ENCODE results near the gene HOXA13. TPM values are rescaled to one million over a fixed set of nuclear protein-coding genes. Genes with fewer than 3 reads are reported as not detected.

The HOXA13 gene
- total RNA-seq, 3 donors from 2014 or later: 0.16 to 0.33 TPM; not detected in 1

DNA sequence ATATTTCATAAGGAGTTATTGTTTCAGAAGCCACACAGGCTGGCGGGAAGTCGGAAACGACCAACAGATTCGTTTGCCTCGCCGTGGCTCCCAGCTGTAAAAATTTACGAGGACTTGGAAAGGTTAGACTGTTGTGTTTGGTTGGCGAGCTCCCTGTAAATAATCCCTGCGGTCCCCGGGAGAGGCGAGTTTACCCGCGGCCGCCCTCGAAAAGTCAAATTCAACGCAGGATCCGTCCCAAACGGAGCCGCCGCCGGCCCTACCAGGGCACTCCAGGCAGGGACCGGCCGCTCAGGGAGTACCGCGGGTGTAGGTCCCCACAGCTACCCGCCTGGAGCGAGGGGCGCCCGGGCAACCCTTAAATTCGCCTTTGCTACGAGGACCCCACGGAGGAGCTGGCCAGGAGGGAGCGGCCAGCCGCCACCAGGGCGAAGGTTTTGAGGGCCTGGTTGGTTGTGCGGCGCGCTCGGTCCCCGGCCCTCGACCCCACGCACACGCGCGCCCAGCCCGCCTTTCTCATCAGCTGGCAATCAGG, 33.8 kb downstream of the HOXA13 start:
- Histone ChIP-seq H3K4me3 (peak overlapping the region; percentile 65 to 80 (median 65)), H3K27me3 (peaks cover 3 to 67% of the 10 kb centered on the region in 2 donors), H3K36me3 (no peaks in the 10 kb centered on the region), H3K27ac (peak overlapping the region; percentile 81 to 89), H3K9me3 (no peaks in the 10 kb centered on the region), H3K4me1 (no peaks in the 10 kb centered on the region)
- DNase-seq (ENCODE audit: low spot score in 2 of 2): no peak
- TF ChIP-seq POLR2AphosphoS5 (IDR thresholded peaks at IDR 0.05): no peak
- TF ChIP-seq, protein P1, sequence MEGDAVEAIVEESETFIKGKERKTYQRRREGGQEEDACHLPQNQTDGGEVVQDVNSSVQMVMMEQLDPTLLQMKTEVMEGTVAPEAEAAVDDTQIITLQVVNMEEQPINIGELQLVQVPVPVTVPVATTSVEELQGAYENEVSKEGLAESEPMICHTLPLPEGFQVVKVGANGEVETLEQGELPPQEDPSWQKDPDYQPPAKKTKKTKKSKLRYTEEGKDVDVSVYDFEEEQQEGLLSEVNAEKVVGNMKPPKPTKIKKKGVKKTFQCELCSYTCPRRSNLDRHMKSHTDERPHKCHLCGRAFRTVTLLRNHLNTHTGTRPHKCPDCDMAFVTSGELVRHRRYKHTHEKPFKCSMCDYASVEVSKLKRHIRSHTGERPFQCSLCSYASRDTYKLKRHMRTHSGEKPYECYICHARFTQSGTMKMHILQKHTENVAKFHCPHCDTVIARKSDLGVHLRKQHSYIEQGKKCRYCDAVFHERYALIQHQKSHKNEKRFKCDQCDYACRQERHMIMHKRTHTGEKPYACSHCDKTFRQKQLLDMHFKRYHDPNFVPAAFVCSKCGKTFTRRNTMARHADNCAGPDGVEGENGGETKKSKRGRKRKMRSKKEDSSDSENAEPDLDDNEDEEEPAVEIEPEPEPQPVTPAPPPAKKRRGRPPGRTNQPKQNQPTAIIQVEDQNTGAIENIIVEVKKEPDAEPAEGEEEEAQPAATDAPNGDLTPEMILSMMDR (IDR thresholded peaks at IDR 0.05): no peak
- no peak for TF ChIP-seq POLR2A (IDR thresholded peaks at IDR 0.05)
- intact Hi-C loops (cut with DNase I; ENCODE audit: low total_unique reads): no loop called here

DNA sequence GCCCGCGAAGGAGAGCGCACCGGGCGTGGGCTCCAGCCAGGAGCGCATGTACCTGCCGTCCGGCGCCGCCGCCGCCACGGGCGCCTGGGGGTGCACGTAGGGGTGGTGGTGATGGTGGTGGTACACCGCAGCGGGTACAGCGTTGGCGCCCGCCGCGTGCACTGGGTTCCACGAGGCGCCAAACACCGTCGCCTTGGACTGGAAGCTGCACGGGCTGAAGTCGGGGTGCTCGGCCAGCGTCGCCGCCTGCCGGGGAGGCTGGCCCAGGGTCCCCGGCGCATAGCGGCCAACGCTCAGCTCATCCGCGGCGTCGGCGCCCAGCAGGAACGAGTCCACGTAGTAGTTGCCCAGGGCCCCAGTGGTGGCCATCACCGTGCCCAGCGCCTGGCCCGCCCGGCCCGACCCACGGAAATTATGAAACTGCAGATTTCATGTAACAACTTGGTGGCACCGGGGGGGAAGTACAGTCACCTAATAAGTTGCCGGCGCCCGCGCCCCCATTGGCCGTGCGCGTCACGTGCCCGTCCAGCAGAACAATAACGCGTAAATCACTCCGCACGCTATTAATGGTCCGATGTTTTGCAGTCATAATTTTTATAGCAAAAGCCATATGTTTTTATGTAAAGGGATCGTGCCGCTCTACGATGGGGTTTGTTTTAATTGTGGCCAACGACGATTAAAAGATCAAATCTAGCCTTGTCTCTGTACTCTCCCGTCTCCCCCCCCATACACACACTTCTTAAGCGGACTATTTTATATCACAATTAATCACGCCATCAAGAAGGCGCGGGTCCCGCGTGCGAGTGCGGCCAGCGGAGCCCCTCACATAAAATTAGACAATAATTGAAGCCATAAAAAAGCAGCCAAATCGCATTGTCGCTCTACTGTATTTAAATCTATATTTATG, 34.5 kb downstream of the HOXA13 start, which contains the start of gene HOXA9:
HOXA9 (minus strand) TSS at position 449 of the 907 bp plus-strand sequence; CDS start at position 369, 80 bp downstream.
- peak within 1 kb of the TSS; percentile 81 to 89 for H3K27ac ChIP-seq

DNA sequence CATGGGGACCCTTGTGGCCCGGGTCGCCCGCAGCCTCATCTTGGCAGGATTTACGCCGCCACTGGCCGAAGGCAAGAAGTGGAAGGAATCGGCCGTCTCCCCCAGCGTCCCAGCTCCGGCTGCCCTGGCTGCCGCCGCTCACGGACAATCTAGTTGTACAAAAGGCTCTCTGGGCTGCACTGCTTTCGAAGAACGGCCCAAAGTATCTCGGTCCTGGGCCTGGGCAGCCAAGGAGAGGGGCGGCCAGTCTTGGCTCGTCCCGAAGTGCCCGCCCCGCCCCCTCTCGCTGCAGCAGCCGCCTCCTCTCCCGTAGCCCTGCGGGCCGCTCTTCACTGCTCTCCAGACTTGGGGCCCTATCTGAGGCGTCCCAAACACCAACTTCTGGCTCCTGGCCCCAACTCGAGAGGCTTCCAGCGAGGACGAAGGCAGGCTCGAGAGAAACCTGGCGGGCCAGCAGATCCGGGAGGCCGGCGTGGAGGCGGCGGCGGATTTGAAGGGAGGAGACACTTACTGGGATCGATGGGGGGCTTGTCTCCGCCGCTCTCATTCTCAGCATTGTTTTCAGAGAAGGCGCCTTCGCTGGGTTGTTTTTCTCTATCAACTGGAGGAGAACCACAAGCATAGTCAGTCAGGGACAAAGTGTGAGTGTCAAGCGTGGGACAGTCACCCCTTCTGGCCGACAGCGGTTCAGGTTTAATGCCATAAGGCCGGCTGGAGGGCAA, 35.4 kb downstream of the HOXA13 start:
- Histone ChIP-seq H3K9me3 (no peaks in the 10 kb centered on the region), H3K27me3 (peaks cover 3 to 59% of the 10 kb centered on the region in 2 donors), H3K4me1 (no peaks in the 10 kb centered on the region), H3K36me3 (no peaks in the 10 kb centered on the region), H3K4me3 (peak overlapping the region; percentile 65 to 80 (median 65)), H3K27ac (peak overlapping the region; percentile 81 to 89)
- TF ChIP-seq POLR2A (IDR thresholded peaks at IDR 0.05) (no peak), POLR2AphosphoS5 (IDR thresholded peaks at IDR 0.05) (no peak)
- TF ChIP-seq, protein P1 (IDR thresholded peaks at IDR 0.05): no peak
- no peak for DNase-seq (ENCODE audit: low spot score in 2 of 2)
- intact Hi-C loops (cut with DNase I; ENCODE audit: low total_unique reads): loop anchor here (5.0 kb wide), 1 partner anchor 797 kb away; no protein-coding TSS in a partner anchor

More for the DNA sequence above, 34.5 kb downstream of the HOXA13 start, which contains the start of gene HOXA9:
- H3K9me3 ChIP-seq: no peaks in the 10 kb centered on the region
- TF ChIP-seq POLR2A (IDR thresholded peaks at IDR 0.05) (no peak), POLR2AphosphoS5 (IDR thresholded peaks at IDR 0.05) (peak; percentile 9 to 35 (median 11))
- TF ChIP-seq, protein P1 (IDR thresholded peaks at IDR 0.05): peak in 2 of 3 donors; percentile 12 to 16
- peaks cover 3 to 62% of the 10 kb centered on the region in 2 donors for H3K27me3 ChIP-seq
- intact Hi-C loops (cut with DNase I; ENCODE audit: low total_unique reads): no loop called here
- peak in 1 of 2 donors; percentile 81 for DNase-seq (ENCODE audit: low spot score in 2 of 2)
- no peaks in the 10 kb centered on the region for H3K4me1 ChIP-seq
- H3K36me3 ChIP-seq: no peaks in the 10 kb centered on the region
- H3K4me3 ChIP-seq: peak within 1 kb of the TSS; percentile 65 to 80 (median 65)

DNA sequence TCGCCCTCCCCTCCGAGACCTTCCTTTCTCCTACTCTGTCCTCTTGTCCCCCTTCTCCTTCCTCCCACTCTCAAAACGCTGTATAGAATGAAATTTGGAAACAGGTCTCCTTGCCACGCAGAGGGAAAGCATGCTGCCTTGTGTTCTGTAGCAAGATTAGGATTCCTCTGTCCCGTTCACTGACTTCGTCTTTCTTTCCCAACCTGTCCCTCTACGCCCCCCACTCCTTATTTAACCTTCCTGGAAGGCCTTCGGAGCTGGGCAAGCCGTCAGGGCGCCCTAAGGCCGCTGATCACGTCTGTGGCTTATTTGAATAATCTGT, 35.9 kb downstream of the HOXA13 start:
- Histone ChIP-seq H3K4me3 (peak overlapping the region; percentile 65 to 80 (median 65)), H3K9me3 (no peaks in the 10 kb centered on the region), H3K4me1 (no peaks in the 10 kb centered on the region), H3K27me3 (peaks cover 3 to 57% of the 10 kb centered on the region in 2 donors), H3K36me3 (no peaks in the 10 kb centered on the region), H3K27ac (peak overlapping the region; percentile 81 to 89)
- TF ChIP-seq, protein P1 (IDR thresholded peaks at IDR 0.05): no peak
- intact Hi-C loops (cut with DNase I; ENCODE audit: low total_unique reads): loop anchor here (5.0 kb wide), 1 partner anchor 797 kb away; no protein-coding TSS in a partner anchor
- DNase-seq (ENCODE audit: low spot score in 2 of 2): no peak

Measured in breast epithelium (tissue), 4 donors.